ENCODE measurements around the gene MACROH2A1.

GRCh38 chr5:135312255-135312935 is 86.6 kb downstream of the MACROH2A1 start:
- TF ChIP-seq POLR2AphosphoS5 (IDR thresholded peaks at IDR 0.05; ENCODE audit: low read depth, low read length) (no peak), POLR2A (IDR thresholded peaks at IDR 0.05; ENCODE audit: low read depth, low read length) (no peak), TAF1 (IDR thresholded peaks at IDR 0.05; ENCODE audit: borderline replicate concordance, low read depth, low read length) (no peak)
